K562 (cell line): ENCODE data around the gene ORC3. TPM values are rescaled to one million over a fixed set of nuclear protein-coding genes. Genes with fewer than 3 reads are reported as not detected.

Source experiments
- ATAC-seq: fragments of 200-7000 bp; cut with Tn5 transposase; 3 replicates; pipeline ENCODE4 v1.9.1; 2020; ENCODE audit warnings: moderate library complexity
- BruUV-seq: library from RNA; stranded (reverse); fragments of 400-500 nt; replicated peaks from 2 replicates; lab custom pipeline; 2021; lab: Mats Ljungman, UMichigan
- CTCF ChIA-PET: fragments of 300-600 bp; formaldehyde crosslinking; extraction: SDS; loops from one replicate; lab custom pipeline; 2021; ENCODE audit warnings: low intra/inter-chr PET ratio; lab: Yijun Ruan, JAX
- POLR2A ChIA-PET: fragments of 300-600, 350-650 bp; sonication (Branson Sonifier 250); formaldehyde crosslinking; extraction: SDS; loops from one replicate; lab custom pipeline; 2021; ENCODE audit warnings: antibody characterized with exemption, inconsistent platforms; lab: Yijun Ruan, JAX
- DNase-seq, 4 experiments: peaks; one replicate each; pipeline versions ENCODE4 v3.0.0 to v3.0.0-alpha.2; 2011 to 2018; ENCODE audit warnings: low spot score in 3 of 4, mixed read lengths in 3 of 4; ENCODE audit errors: extremely low read depth in 1 of 4
- FAIRE-seq: peaks from 2 replicates; lab custom pipeline; 2011; peaks lifted over from hg19 to GRCh38; lab: Jason Lieb, UNC
- H2AFZ ChIP-seq: 2 replicates; pipeline ENCODE4 v1.6.0; 2011; ENCODE audit warnings: low read depth, low read length, control low read depth, inconsistent platforms
- H3K27ac ChIP-seq: fragments of 200-600 bp; 3 replicates; pipeline ENCODE4 v1.8.0; 2011; ENCODE audit warnings: low read depth, mild to moderate bottlenecking, control low read depth, inconsistent platforms, low read length, moderate library complexity, mixed read lengths; ENCODE audit errors: extremely low read depth
- H3K27me3 ChIP-seq, 2 experiments: fragments of 300-600 bp in 1 of 2; 2 replicates in 1 of 2; 3 replicates in 1 of 2; pipeline versions ENCODE4 v1.6.0 to v1.8.0; 2011; ENCODE audit warnings: inconsistent platforms in 2 of 2, low read length in 2 of 2, mild to moderate bottlenecking in 1 of 2, mixed read lengths in 1 of 2, moderate library complexity in 1 of 2; ENCODE audit not compliant: control insufficient read depth in 2 of 2, insufficient read depth in 2 of 2
- H3K36me3 ChIP-seq: fragments of 300-600 bp; 3 replicates; pipeline ENCODE4 v1.8.0; 2011; ENCODE audit warnings: mild to moderate bottlenecking, low read length, inconsistent platforms; ENCODE audit not compliant: control insufficient read depth, insufficient read depth
- H3K4me1 ChIP-seq, 2 experiments: fragments of 200-600 bp in 1 of 2; replicated peaks in 1 of 2; 2 replicates in 1 of 2; 3 replicates in 1 of 2; pipeline versions ENCODE4 v1.5.1 to v1.8.0; 2011; ENCODE audit warnings: inconsistent platforms in 2 of 2, low read length in 2 of 2, mild to moderate bottlenecking in 1 of 2, mixed read lengths in 1 of 2, moderate library complexity in 1 of 2; ENCODE audit not compliant: control insufficient read depth in 2 of 2, insufficient read depth in 2 of 2
- H3K4me2 ChIP-seq: 2 replicates; pipeline ENCODE4 v1.6.1; 2011; ENCODE audit warnings: low read length, control low read depth, inconsistent platforms, mixed read lengths; ENCODE audit not compliant: insufficient read depth
- H3K4me3 ChIP-seq: fragments of 200-600 bp; sonication (generic), shearing (Covaris generic); 2 replicates; pipeline ENCODE4 v1.5.1; 2016; ENCODE audit warnings: control low read depth, inconsistent platforms
- H3K79me2 ChIP-seq: fragments of 200-600 bp; 3 replicates; pipeline ENCODE4 v1.8.0; 2011; ENCODE audit warnings: low read length, inconsistent platforms; ENCODE audit not compliant: control insufficient read depth, insufficient read depth
- H3K9ac ChIP-seq, 2 experiments: 2 replicates each; pipeline versions ENCODE4 v1.6.0 to v1.6.1; 2011; ENCODE audit warnings: low read depth in 2 of 2, low read length in 2 of 2, control low read depth in 1 of 2, inconsistent platforms in 1 of 2, mild to moderate bottlenecking in 1 of 2, mixed read lengths in 1 of 2; ENCODE audit not compliant: insufficient read depth in 1 of 2
- H3K9me1 ChIP-seq: one replicate; pipeline ENCODE4 v1.6.0; 2011; ENCODE audit warnings: inconsistent platforms, mild to moderate bottlenecking, low read length, moderate library complexity; ENCODE audit not compliant: control insufficient read depth, insufficient read depth
- H3K9me3 ChIP-seq: replicated peaks from 2 replicates; pipeline ENCODE4 v1.5.1; 2011; ENCODE audit warnings: low read depth, low read length, inconsistent platforms; ENCODE audit not compliant: control insufficient read depth, insufficient read depth
- H4K20me1 ChIP-seq: replicated peaks from 2 replicates; pipeline ENCODE4 v1.6.1; 2011; ENCODE audit warnings: low read length, inconsistent platforms, mixed read lengths; ENCODE audit not compliant: control insufficient read depth, insufficient read depth
- GTF3C2 ChIP-seq: IDR thresholded peaks from 3 replicates; pipeline ENCODE4 v1.6.1; 2011; ENCODE audit warnings: borderline replicate concordance, mild to moderate bottlenecking, moderate library complexity; ENCODE audit not compliant: insufficient read length; ENCODE audit errors: extremely low read depth
- HOXB6 ChIP-seq: fragments of 250-450 bp; sonication (Bioruptor Pico); IDR thresholded peaks from 2 replicates; pipeline ENCODE4 v1.5.1; 2022; ENCODE audit warnings: mild to moderate bottlenecking, borderline replicate concordance
- MTF1 ChIP-seq: fragments of 250-450 bp; sonication (Bioruptor Pico); IDR thresholded peaks from 2 replicates; pipeline ENCODE4 v1.9.0; 2021; ENCODE audit warnings: moderate library complexity, mild to moderate bottlenecking, inconsistent platforms, borderline replicate concordance
- RFX5 ChIP-seq: IDR thresholded peaks from 2 replicates; pipeline ENCODE4 v1.6.1; 2011; ENCODE audit warnings: low read depth, mild to moderate bottlenecking, improper control_type of control experiment, low read length
- SMARCE1 ChIP-seq: fragments of 450-650 bp; IDR thresholded peaks from 2 replicates; pipeline ENCODE4 v1.7.1; 2016; ENCODE audit warnings: mild to moderate bottlenecking
- TSC22D4 ChIP-seq: fragments of 450-650 bp; IDR thresholded peaks from 2 replicates; pipeline ENCODE4 v1.6.1; 2016; ENCODE audit warnings: missing genetic modification characterization, missing biosample characterization, control low read depth
- ZFPM2 ChIP-seq: fragments of 250-450 bp; sonication (Bioruptor Pico); IDR thresholded peaks from 2 replicates; pipeline ENCODE4 v1.5.1; 2022; ENCODE audit warnings: mild to moderate bottlenecking
- ZNF431 ChIP-seq: sonication (generic); formaldehyde crosslinking; IDR thresholded peaks from 2 replicates; pipeline ENCODE4 v1.8.0; 2022; ENCODE audit warnings: mild to moderate bottlenecking, missing genetic modification reagents
- whole genome bisulfite sequencing: fragments of 100-300 bp; shearing (Covaris generic); methylation state at CpG from one replicate; pipeline ENCODE4 v1.1.6; 2016; ENCODE audit warnings: low coverage, mixed read lengths; ENCODE audit not compliant: insufficient coverage; ENCODE audit errors: missing lambda C conversion rate; 5-methylcytosine and 5-hydroxymethylcytosine counted together
- in situ Hi-C: fragments of 300-500 bp; cut with MboI; formaldehyde crosslinking; loops from 4 replicates; pipeline ENCODE4 v1.15.0; 2018; ENCODE audit warnings: inconsistent platforms, mixed read lengths
- intact Hi-C: fragments of 100-400 bp; cut with micrococcal nuclease; formaldehyde crosslinking; loops from 2 replicates; pipeline ENCODE4 v1.14.2; 2022
- polyA plus RNA-seq, 8 experiments: library from polyadenylated mRNA; depleted of rRNA in 4 of 8; stranded (reverse) in 5 of 8; unstranded in 3 of 8; fragments of >200 nt; fragmentation: Nextera tagmentation in 2 of 8; fragmentation: Illumina TruSeq in 1 of 8; extraction: Ambion mirVana in 2 of 8; extraction: Trizol in 1 of 8; gene quantifications; 2 replicates each; pipeline versions ENCODE4 v1.2.1 to v1.2.3, GENCODE V29; 2011 to 2014; ENCODE audit warnings: inconsistent platforms in 1 of 8, missing spikeins in 1 of 8
- total RNA-seq, 7 experiments: library from RNA; depleted of rRNA in 6 of 7; stranded (reverse); fragments of >200 nt in 6 of 7; fragmentation: Illumina TruSeq in 2 of 7; extraction: Trizol in 2 of 7; gene quantifications; 2 replicates each; pipeline versions ENCODE4 v1.2.1 to v1.2.3, GENCODE V29; 2011 to 2021; ENCODE audit warnings: low replicate concordance in 1 of 7

ORC3 gene
- total and polyA plus RNA-seq, 9 of the 15 experiments (the other 6 are each of a cell fraction or from before 2014, with no cell fraction given), result 28.8 to 159 (median 74.8) TPM

- in situ Hi-C loops (no loop called here), intact Hi-C loops (no loop called here)
- no peaks in the 10 kb centered on the region for H3K27me3 ChIP-seq
These were observed 55.1 kb downstream of the ORC3 start for GRCh38 chr6:87645080-87645479.

More at GRCh38 chr6:87645080-87645479, 55.1 kb downstream of the ORC3 start:
- Histone ChIP-seq H3K27ac (no peak overlapping the region), H2AFZ (no peak overlapping the region), H3K36me3 (peaks cover 26% of the 10 kb centered on the region; the same call in 1 of the 3 replicates), H3K4me2 (no peak overlapping the region), H3K4me1 (no peaks in the 10 kb centered on the region; a peak in 1 of 5 replicates), H3K4me3 (no peak overlapping the region), H3K79me2 (no peaks in the 10 kb centered on the region)
- BruUV-seq, result no TSS peak
- DNase-seq (no peak), FAIRE-seq (no peak)
- TF ChIP-seq RFX5, result no peak
- TF ChIP-seq MTF1 (CRISPR knock-in tag), result no peak
- TF ChIP-seq TSC22D4, result no peak
- no peak for TF ChIP-seq HOXB6 (CRISPR knock-in tag)
- no peak for TF ChIP-seq ZFPM2
- no peak for TF ChIP-seq ZNF431 (CRISPR knock-in tag)
- no peak for TF ChIP-seq SMARCE1
- TF ChIP-seq GTF3C2, result no peak
- TF ChIP-seq, all 486 proteins: peak for 0
- ChIA-PET POLR2A (interaction anchor here (0.6 kb wide), 1 partner anchor 353 kb away, joined by 3 read pairs; no protein-coding TSS in a partner anchor), CTCF (no interaction called here)
- no peaks in the 10 kb centered on the region for H3K9me1 ChIP-seq
- WGBS, result 75% methylated on average over 1 of the region's 1 CpG
- no peaks in the 10 kb centered on the region for H4K20me1 ChIP-seq
- H3K9me3 ChIP-seq, result no peaks in the 10 kb centered on the region
- H3K9ac ChIP-seq, result no peak overlapping the region
- no peak for ATAC-seq
